ENCODE data around the gene AGPAT4.

Gene AGPAT4

GRCh38 chr6:161223646-161224045, 50.2 kb downstream of the AGPAT4 start:
- Histone ChIP-seq H4K20me1 (ENCODE audit: insufficient read depth, low read length, poor library complexity, severe bottlenecking) (no peaks in the 10 kb centered on the region), H3K79me2 (ENCODE audit: insufficient read depth, low read length) (no peaks in the 10 kb centered on the region), H3K4me2 (ENCODE audit: low read depth, low read length, poor library complexity, severe bottlenecking) (no peak overlapping the region), H3K36me3 (ENCODE audit: insufficient read depth, low read length) (no peaks in the 10 kb centered on the region), H3K27me3 (ENCODE audit: insufficient read depth, low read length, poor library complexity, severe bottlenecking) (no peaks in the 10 kb centered on the region), H2AFZ (ENCODE audit: low read length) (no peak overlapping the region), H3K9me3 (ENCODE audit: insufficient read depth, low read depth, low read length) (no peaks in the 10 kb centered on the region), H3K9me2 (replicated peaks; ENCODE audit: low read depth, low read length) (no peaks in the 10 kb centered on the region), H3K4me1 (ENCODE audit: insufficient read depth, low read length, poor library complexity, severe bottlenecking) (peaks cover 21% of the 10 kb centered on the region), H3K9ac (ENCODE audit: low read depth, low read length, poor library complexity, severe bottlenecking) (no peak overlapping the region), H3K4me3 (ENCODE audit: low read length, poor library complexity, severe bottlenecking) (no peak overlapping the region), H3F3A (ENCODE audit: low read depth) (no peaks in the 10 kb centered on the region)
- no peak for TF ChIP-seq EZH2phosphoT487 (IDR thresholded peaks at IDR 0.05; ENCODE audit: borderline replicate concordance)
- TF ChIP-seq, protein P1, sequence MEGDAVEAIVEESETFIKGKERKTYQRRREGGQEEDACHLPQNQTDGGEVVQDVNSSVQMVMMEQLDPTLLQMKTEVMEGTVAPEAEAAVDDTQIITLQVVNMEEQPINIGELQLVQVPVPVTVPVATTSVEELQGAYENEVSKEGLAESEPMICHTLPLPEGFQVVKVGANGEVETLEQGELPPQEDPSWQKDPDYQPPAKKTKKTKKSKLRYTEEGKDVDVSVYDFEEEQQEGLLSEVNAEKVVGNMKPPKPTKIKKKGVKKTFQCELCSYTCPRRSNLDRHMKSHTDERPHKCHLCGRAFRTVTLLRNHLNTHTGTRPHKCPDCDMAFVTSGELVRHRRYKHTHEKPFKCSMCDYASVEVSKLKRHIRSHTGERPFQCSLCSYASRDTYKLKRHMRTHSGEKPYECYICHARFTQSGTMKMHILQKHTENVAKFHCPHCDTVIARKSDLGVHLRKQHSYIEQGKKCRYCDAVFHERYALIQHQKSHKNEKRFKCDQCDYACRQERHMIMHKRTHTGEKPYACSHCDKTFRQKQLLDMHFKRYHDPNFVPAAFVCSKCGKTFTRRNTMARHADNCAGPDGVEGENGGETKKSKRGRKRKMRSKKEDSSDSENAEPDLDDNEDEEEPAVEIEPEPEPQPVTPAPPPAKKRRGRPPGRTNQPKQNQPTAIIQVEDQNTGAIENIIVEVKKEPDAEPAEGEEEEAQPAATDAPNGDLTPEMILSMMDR (conservative IDR thresholded peaks at IDR 0.05; ENCODE audit: low read length), result no peak

DNA sequence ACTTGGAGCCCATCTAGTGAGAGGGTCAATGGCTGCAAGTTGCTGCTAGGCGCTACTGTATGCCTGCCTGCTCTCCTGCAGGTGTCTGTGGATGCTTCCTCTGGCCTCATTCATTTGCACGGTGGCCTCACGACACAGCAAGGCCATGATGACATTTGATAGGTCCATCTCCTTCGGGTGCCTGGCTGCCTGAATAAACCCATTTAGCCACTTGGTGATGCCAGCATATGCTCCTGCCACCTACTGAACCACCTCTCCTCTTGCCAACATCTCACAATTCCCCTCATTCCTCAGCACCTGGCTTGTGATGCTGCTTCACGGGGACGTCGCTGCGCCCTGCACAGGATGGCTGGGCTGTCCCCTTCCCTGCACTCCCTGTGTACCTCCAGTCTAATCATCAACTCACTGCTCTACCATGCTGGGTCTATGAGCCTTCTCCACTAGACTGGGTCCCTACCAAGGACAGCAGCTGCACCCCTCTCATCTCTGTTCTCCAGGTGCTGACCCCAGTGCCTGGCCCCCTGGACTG, 51.1 kb downstream of the AGPAT4 start:
- Histone ChIP-seq H3K36me3 (ENCODE audit: insufficient read depth, low read length) (no peaks in the 10 kb centered on the region), H3K27me3 (ENCODE audit: insufficient read depth, low read length, poor library complexity, severe bottlenecking) (no peaks in the 10 kb centered on the region), H3K9me2 (replicated peaks; ENCODE audit: low read depth, low read length) (no peaks in the 10 kb centered on the region), H3F3A (ENCODE audit: low read depth) (no peaks in the 10 kb centered on the region), H3K9ac (ENCODE audit: low read depth, low read length, poor library complexity, severe bottlenecking) (no peak overlapping the region), H3K4me2 (ENCODE audit: low read depth, low read length, poor library complexity, severe bottlenecking) (no peak overlapping the region), H2AFZ (ENCODE audit: low read length) (no peak overlapping the region), H3K9me3 (ENCODE audit: insufficient read depth, low read depth, low read length) (no peaks in the 10 kb centered on the region), H3K79me2 (ENCODE audit: insufficient read depth, low read length) (no peaks in the 10 kb centered on the region), H4K20me1 (ENCODE audit: insufficient read depth, low read length, poor library complexity, severe bottlenecking) (no peaks in the 10 kb centered on the region), H3K4me1 (ENCODE audit: insufficient read depth, low read length, poor library complexity, severe bottlenecking) (peaks cover 18% of the 10 kb centered on the region), H3K4me3 (ENCODE audit: low read length, poor library complexity, severe bottlenecking) (no peak overlapping the region)
- TF ChIP-seq EZH2phosphoT487 (IDR thresholded peaks at IDR 0.05; ENCODE audit: borderline replicate concordance), result no peak
- TF ChIP-seq, protein P1 (conservative IDR thresholded peaks at IDR 0.05; ENCODE audit: low read length), result no peak

GRCh38 chr6:161220346-161220745, 53.5 kb downstream of the AGPAT4 start:
- H3K4me1 ChIP-seq (ENCODE audit: insufficient read depth, low read length, poor library complexity, severe bottlenecking), result peaks cover 2% of the 10 kb centered on the region
- H2AFZ ChIP-seq (ENCODE audit: low read length), result no peak overlapping the region
- no peak overlapping the region for H3K4me2 ChIP-seq (ENCODE audit: low read depth, low read length, poor library complexity, severe bottlenecking)
- no peaks in the 10 kb centered on the region for H4K20me1 ChIP-seq (ENCODE audit: insufficient read depth, low read length, poor library complexity, severe bottlenecking)
- no peaks in the 10 kb centered on the region for H3K27me3 ChIP-seq (ENCODE audit: insufficient read depth, low read length, poor library complexity, severe bottlenecking)
- H3K9me2 ChIP-seq (replicated peaks; ENCODE audit: low read depth, low read length), result no peaks in the 10 kb centered on the region
- no peaks in the 10 kb centered on the region for H3K9me3 ChIP-seq (ENCODE audit: insufficient read depth, low read depth, low read length)
- no peaks in the 10 kb centered on the region for H3F3A ChIP-seq (ENCODE audit: low read depth)
- TF ChIP-seq, protein P1 (conservative IDR thresholded peaks at IDR 0.05; ENCODE audit: low read length), result no peak
- no peak for TF ChIP-seq EZH2phosphoT487 (IDR thresholded peaks at IDR 0.05; ENCODE audit: borderline replicate concordance)
- no peak overlapping the region for H3K4me3 ChIP-seq (ENCODE audit: low read length, poor library complexity, severe bottlenecking)
- no peak overlapping the region for H3K9ac ChIP-seq (ENCODE audit: low read depth, low read length, poor library complexity, severe bottlenecking)
- no peaks in the 10 kb centered on the region for H3K36me3 ChIP-seq (ENCODE audit: insufficient read depth, low read length)
- no peaks in the 10 kb centered on the region for H3K79me2 ChIP-seq (ENCODE audit: insufficient read depth, low read length)
